Measurements from ENCODE around the gene TLE6.

TLE6 gene

DNA sequence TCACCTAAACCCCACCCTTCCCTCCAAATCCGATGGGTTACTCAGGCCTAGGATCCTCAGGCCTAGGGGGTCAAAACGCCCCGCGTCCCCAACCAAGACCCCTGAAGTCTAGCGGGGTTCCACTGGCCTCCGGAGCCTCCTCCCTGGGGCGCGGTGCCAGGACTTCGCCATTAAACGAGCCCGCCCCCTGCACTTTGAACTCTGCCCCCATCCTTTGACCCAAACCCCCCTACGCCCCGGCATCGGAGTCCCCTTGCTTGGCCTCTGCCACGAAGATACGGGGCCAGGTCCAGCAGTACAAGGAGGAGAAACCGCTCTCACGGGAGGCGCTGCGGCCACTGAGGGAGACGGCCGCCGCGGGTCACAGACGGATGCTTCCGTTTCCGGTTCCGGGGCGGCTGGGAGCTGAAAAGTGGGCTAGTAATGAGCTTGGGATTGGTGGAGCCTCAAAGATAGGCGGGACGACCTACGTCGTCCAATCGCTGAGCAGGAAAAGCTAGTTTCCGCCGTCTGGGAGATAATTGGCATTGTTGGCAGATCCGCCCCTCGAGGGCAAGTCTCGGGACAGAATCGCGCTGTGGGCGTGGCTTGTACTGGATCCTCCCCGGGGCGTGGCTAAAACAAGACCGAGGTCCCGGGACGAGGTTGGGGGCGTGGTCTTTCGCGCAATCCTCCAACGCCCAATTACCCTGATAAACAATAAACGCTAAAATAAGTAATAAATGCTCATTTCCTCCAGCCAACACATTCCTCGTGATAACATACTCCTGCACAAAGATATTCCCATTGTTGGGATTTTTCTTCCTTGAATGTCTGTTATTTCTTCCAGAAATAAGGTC lies 26.9 kb upstream of the TLE6 start:
- peak overlapping the region; percentile 23 for H2BK120ac ChIP-seq (ENCODE audit: insufficient read depth, low read length, poor library complexity)
- peak overlapping the region; percentile 60 for H3K4ac ChIP-seq (ENCODE audit: low read depth, low read length)
- peak overlapping the region; percentile 22 for H2AK5ac ChIP-seq (ENCODE audit: low read length)
- H4K12ac ChIP-seq (ENCODE audit: low read depth, low read length) = peak overlapping the region; percentile 55
- H3K14ac ChIP-seq (ENCODE audit: low read length) = peak overlapping the region; percentile 72
- peak overlapping the region; percentile 70 for H3K27ac ChIP-seq (ENCODE audit: low read depth, low read length)
- H3K18ac ChIP-seq (ENCODE audit: low read length) = peak overlapping the region; percentile 48
- DNase-seq = peak; percentile 99 to 100
- H3K9ac ChIP-seq (ENCODE audit: low read length) = peak overlapping the region; percentile 90
- H3K4me1 ChIP-seq (ENCODE audit: control insufficient read depth in 1 of 2, insufficient read depth in 2 of 2, low read length in 2 of 2) = peaks cover 8 to 13% of the 10 kb centered on the region in 2 experiments
- peaks cover 7% of the 10 kb centered on the region for H3K79me1 ChIP-seq (ENCODE audit: low read length)
- H2AFZ ChIP-seq (ENCODE audit: insufficient read depth, low read length, poor library complexity) = peak overlapping the region; percentile 23
- peak overlapping the region; percentile 90 for H3K4me3 ChIP-seq (ENCODE audit: low read depth, low read length)
- no peak overlapping the region for H2BK12ac ChIP-seq (ENCODE audit: low read length)
- no peak overlapping the region for H3K23ac ChIP-seq (ENCODE audit: low read length)
- H2BK5ac ChIP-seq (ENCODE audit: low read depth, low read length, poor library complexity) = peak overlapping the region; percentile 23
- WGBS (ENCODE audit: extremely low coverage, insufficient coverage, insufficient read length) = no CpG with 5 or more reads among the region's 53 CpGs
- H3K9me3 ChIP-seq (ENCODE audit: insufficient read depth, low read depth, low read length) = no peaks in the 10 kb centered on the region
- H4K91ac ChIP-seq (ENCODE audit: low read depth, low read length) = peak overlapping the region; percentile 74
- H3K36me3 ChIP-seq (ENCODE audit: control insufficient read depth in 1 of 2, insufficient read depth in 2 of 2, low read length in 2 of 2) = no peaks in the 10 kb centered on the region
- no peaks in the 10 kb centered on the region for H3K27me3 ChIP-seq (ENCODE audit: insufficient read depth, low read length)
- peaks cover 3% of the 10 kb centered on the region for H3K79me2 ChIP-seq (ENCODE audit: control insufficient read depth, insufficient read depth, low read length, poor library complexity)
- peak overlapping the region; percentile 85 for H4K8ac ChIP-seq (ENCODE audit: low read depth, low read length)
- peak overlapping the region; percentile 82 for H3K4me2 ChIP-seq (ENCODE audit: low read length)

DNA sequence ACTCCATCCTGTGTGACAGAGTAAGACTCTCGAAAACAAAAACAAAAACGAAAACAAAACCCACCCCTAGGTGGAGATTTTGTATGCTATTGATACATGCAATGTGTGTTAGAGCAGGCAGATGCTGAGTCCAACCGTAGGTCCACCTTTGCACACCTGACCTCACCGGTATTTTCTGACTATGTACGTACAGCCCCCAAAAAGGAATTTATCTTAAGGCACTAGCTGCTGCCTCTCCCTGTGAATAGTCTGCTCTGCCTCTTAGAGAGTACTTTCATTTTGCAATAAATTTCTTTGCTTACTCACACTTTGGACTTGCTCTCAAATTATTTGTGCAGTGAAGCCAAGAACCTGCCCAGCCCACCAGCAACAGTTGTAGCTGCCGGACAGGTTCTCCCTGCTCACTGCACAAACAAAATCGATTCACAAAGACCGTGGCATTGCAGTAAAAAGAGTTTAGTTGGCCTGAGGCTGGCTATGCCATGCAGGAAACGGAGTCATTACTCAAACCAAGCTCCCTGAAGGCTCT lies 24.3 kb upstream of the TLE6 start:
- H3K79me1 ChIP-seq (ENCODE audit: low read length) = peaks cover 7% of the 10 kb centered on the region

DNA sequence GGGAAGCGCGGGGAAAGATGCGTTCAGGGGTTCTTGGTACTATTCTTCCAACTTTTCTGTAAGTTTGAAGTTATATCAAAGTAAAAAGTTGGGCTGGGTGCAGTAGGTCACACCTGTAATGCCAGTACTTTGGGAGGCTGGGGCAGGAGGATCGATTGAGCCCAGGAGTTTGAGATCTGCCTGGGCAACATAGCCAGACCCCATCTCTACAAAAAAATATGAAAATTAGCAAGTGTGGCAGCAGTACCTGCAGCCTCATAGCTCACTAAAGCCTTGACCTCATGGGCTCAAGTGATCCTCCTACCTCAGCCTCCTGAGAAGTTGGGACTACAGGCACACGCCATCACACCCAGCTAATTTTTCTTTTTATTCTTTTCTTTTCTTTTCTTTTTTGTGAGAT lies 20.2 kb upstream of the TLE6 start:
- Histone ChIP-seq H3K18ac (ENCODE audit: low read length) (no peak overlapping the region), H3K4me2 (ENCODE audit: low read length) (no peak overlapping the region), H4K91ac (ENCODE audit: low read depth, low read length) (no peak overlapping the region), H3K9me3 (ENCODE audit: insufficient read depth, low read depth, low read length) (no peaks in the 10 kb centered on the region), H3K27me3 (ENCODE audit: insufficient read depth, low read length) (no peaks in the 10 kb centered on the region), H3K79me1 (ENCODE audit: low read length) (peaks cover 3% of the 10 kb centered on the region), H3K27ac (ENCODE audit: low read depth, low read length) (no peak overlapping the region), H4K12ac (ENCODE audit: low read depth, low read length) (no peak overlapping the region), H3K79me2 (ENCODE audit: control insufficient read depth, insufficient read depth, low read length, poor library complexity) (no peaks in the 10 kb centered on the region), H3K4me3 (ENCODE audit: low read depth, low read length) (no peak overlapping the region), H3K4me1 (ENCODE audit: control insufficient read depth in 1 of 2, insufficient read depth in 2 of 2, low read length in 2 of 2) (peaks cover 5 to 6% of the 10 kb centered on the region in 2 experiments), H2BK120ac (ENCODE audit: insufficient read depth, low read length, poor library complexity) (no peak overlapping the region), H2BK5ac (ENCODE audit: low read depth, low read length, poor library complexity) (no peak overlapping the region), H2AK5ac (ENCODE audit: low read length) (no peak overlapping the region), H3K36me3 (ENCODE audit: control insufficient read depth in 1 of 2, insufficient read depth in 2 of 2, low read length in 2 of 2) (no peaks in the 10 kb centered on the region), H4K8ac (ENCODE audit: low read depth, low read length) (no peak overlapping the region), H2AFZ (ENCODE audit: insufficient read depth, low read length, poor library complexity) (no peak overlapping the region), H3K23ac (ENCODE audit: low read length) (no peak overlapping the region), H2BK12ac (ENCODE audit: low read length) (no peak overlapping the region), H3K14ac (ENCODE audit: low read length) (no peak overlapping the region), H3K4ac (ENCODE audit: low read depth, low read length) (no peak overlapping the region), H3K9ac (ENCODE audit: low read length) (no peak overlapping the region)
- no peak for DNase-seq
- no CpG with 5 or more reads among the region's 5 CpGs for WGBS (ENCODE audit: extremely low coverage, insufficient coverage, insufficient read length)

More for the DNA sequence above, 24.3 kb upstream of the TLE6 start:
- no peaks in the 10 kb centered on the region for H3K9me3 ChIP-seq (ENCODE audit: insufficient read depth, low read depth, low read length)
- H3K18ac ChIP-seq (ENCODE audit: low read length) = no peak overlapping the region
- H2BK5ac ChIP-seq (ENCODE audit: low read depth, low read length, poor library complexity) = no peak overlapping the region
- H3K27me3 ChIP-seq (ENCODE audit: insufficient read depth, low read length) = no peaks in the 10 kb centered on the region
- no CpG with 5 or more reads among the region's 9 CpGs for WGBS (ENCODE audit: extremely low coverage, insufficient coverage, insufficient read length)
- no peak overlapping the region for H2AFZ ChIP-seq (ENCODE audit: insufficient read depth, low read length, poor library complexity)
- H3K4me1 ChIP-seq (ENCODE audit: control insufficient read depth in 1 of 2, insufficient read depth in 2 of 2, low read length in 2 of 2) = peaks cover 8 to 13% of the 10 kb centered on the region in 2 experiments
- H4K91ac ChIP-seq (ENCODE audit: low read depth, low read length) = no peak overlapping the region
- no peak overlapping the region for H3K14ac ChIP-seq (ENCODE audit: low read length)
- DNase-seq = peak; percentile 95 to 98
- no peak overlapping the region for H3K4ac ChIP-seq (ENCODE audit: low read depth, low read length)
- no peak overlapping the region for H4K12ac ChIP-seq (ENCODE audit: low read depth, low read length)
- H4K8ac ChIP-seq (ENCODE audit: low read depth, low read length) = no peak overlapping the region
- peak overlapping the region; percentile 71 for H3K27ac ChIP-seq (ENCODE audit: low read depth, low read length)
- H2BK12ac ChIP-seq (ENCODE audit: low read length) = no peak overlapping the region
- H2BK120ac ChIP-seq (ENCODE audit: insufficient read depth, low read length, poor library complexity) = no peak overlapping the region
- H3K4me2 ChIP-seq (ENCODE audit: low read length) = peak overlapping the region; percentile 38
- H3K23ac ChIP-seq (ENCODE audit: low read length) = no peak overlapping the region
- H3K9ac ChIP-seq (ENCODE audit: low read length) = no peak overlapping the region
- H3K36me3 ChIP-seq (ENCODE audit: control insufficient read depth in 1 of 2, insufficient read depth in 2 of 2, low read length in 2 of 2) = no peaks in the 10 kb centered on the region
- H2AK5ac ChIP-seq (ENCODE audit: low read length) = no peak overlapping the region
- H3K79me2 ChIP-seq (ENCODE audit: control insufficient read depth, insufficient read depth, low read length, poor library complexity) = peaks cover 3% of the 10 kb centered on the region
- no peak overlapping the region for H3K4me3 ChIP-seq (ENCODE audit: low read depth, low read length)

DNA sequence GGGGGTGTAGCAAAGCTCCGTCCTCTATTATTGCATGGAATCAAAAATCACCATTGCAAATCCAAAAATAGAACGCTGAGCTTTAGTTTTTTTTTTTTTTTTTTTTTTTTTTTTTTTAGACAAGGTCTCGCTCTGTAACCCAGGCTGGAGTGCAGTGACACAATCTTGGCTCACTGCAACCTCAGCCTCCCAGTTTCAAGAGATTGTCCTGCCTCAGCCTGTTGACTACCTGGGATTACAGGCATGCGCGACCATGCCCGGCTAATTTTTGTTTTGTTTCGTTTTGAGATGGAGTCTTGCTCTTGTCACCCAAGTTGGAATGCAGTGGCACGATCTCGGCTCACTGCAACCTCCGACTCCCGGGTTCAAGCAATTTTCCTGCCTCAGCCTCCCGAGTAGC lies 17.2 kb upstream of the TLE6 start:
- H3K79me1 ChIP-seq (ENCODE audit: low read length) = no peaks in the 10 kb centered on the region
- H3K4ac ChIP-seq (ENCODE audit: low read depth, low read length) = no peak overlapping the region
- WGBS (ENCODE audit: extremely low coverage, insufficient coverage, insufficient read length) = no CpG with 5 or more reads among the region's 12 CpGs
- no peak overlapping the region for H2AFZ ChIP-seq (ENCODE audit: insufficient read depth, low read length, poor library complexity)
- H2BK12ac ChIP-seq (ENCODE audit: low read length) = no peak overlapping the region
- no peak overlapping the region for H4K91ac ChIP-seq (ENCODE audit: low read depth, low read length)
- H3K4me1 ChIP-seq (ENCODE audit: control insufficient read depth in 1 of 2, insufficient read depth in 2 of 2, low read length in 2 of 2) = no peaks in the 10 kb centered on the region
- no peak overlapping the region for H4K8ac ChIP-seq (ENCODE audit: low read depth, low read length)
- DNase-seq = no peak
- H3K18ac ChIP-seq (ENCODE audit: low read length) = no peak overlapping the region
- H3K27ac ChIP-seq (ENCODE audit: low read depth, low read length) = no peak overlapping the region
- no peak overlapping the region for H3K4me3 ChIP-seq (ENCODE audit: low read depth, low read length)
- no peak overlapping the region for H4K12ac ChIP-seq (ENCODE audit: low read depth, low read length)
- no peak overlapping the region for H3K14ac ChIP-seq (ENCODE audit: low read length)
- H2BK120ac ChIP-seq (ENCODE audit: insufficient read depth, low read length, poor library complexity) = no peak overlapping the region
- no peak overlapping the region for H3K23ac ChIP-seq (ENCODE audit: low read length)
- H3K79me2 ChIP-seq (ENCODE audit: control insufficient read depth, insufficient read depth, low read length, poor library complexity) = no peaks in the 10 kb centered on the region
- H3K36me3 ChIP-seq (ENCODE audit: control insufficient read depth in 1 of 2, insufficient read depth in 2 of 2, low read length in 2 of 2) = no peaks in the 10 kb centered on the region
- H3K27me3 ChIP-seq (ENCODE audit: insufficient read depth, low read length) = no peaks in the 10 kb centered on the region
- H2BK5ac ChIP-seq (ENCODE audit: low read depth, low read length, poor library complexity) = no peak overlapping the region
- H3K9me3 ChIP-seq (ENCODE audit: insufficient read depth, low read depth, low read length) = no peaks in the 10 kb centered on the region
- H3K4me2 ChIP-seq (ENCODE audit: low read length) = no peak overlapping the region
- no peak overlapping the region for H3K9ac ChIP-seq (ENCODE audit: low read length)
- H2AK5ac ChIP-seq (ENCODE audit: low read length) = no peak overlapping the region

Data from trophoblast cell (in vitro differentiated cells and primary cell).